OCI-LY3 (cell line): ENCODE data around the gene GGN.

Experiments
- CTCF ChIP-seq: fragments of 200-600, 300-600 bp; sonication (generic); IDR thresholded peaks from 2 replicates; pipeline ENCODE4 v1.5.1; 2014; ENCODE audit warnings: antibody characterized with exemption, low read length, low read depth
- EZH2phosphoT487 ChIP-seq: fragments of 200-600 bp; shearing (Covaris generic); IDR thresholded peaks from 2 replicates; pipeline ENCODE4 v1.6.1; 2018; ENCODE audit warnings: antibody characterized with exemption, mixed run types, low read depth

DNA sequence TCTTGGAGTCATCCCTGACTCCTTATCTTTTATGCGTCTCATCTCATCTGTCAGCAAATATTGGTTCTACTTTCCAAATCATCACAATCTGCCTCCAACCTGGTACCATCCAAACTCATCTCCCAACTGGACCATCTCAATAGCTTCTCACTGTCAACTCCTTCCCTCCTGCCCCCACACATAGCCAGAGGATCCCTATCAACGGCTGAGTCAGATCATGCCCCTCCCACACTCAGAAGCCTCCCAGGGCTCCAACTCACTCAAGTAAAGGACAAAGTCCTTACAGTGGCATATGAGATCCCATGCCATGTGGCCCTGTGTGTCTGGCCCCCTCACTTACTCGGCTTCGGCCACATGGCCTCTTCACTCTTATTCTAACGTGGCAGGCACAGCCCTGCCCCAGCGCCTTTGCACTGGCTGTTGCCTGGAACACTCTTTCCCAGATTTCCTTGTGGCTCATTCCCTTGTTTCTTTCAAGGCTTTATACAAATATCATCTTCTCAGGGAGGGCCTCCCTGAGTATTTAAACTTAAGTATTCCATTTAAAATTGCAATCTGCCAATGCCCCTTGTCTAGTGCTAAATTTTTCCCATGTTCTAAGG, 5.0 kb upstream of the GGN start:
- TF ChIP-seq CTCF: no peak
- no peak for TF ChIP-seq EZH2phosphoT487
